Liver (tissue), 9 donors: ENCODE measurements around the gene GPR152. TPM values are rescaled to one million over a fixed set of nuclear protein-coding genes. Genes with fewer than 3 reads are reported as not detected.

ENCODE experiments used
- DNase-seq: peaks from one replicate; pipeline ENCODE4 v3.0.0-alpha.2; 2017; ENCODE audit warnings: low spot score
- H3K27ac ChIP-seq, 2 donors: one replicate each; pipeline ENCODE4 v1.7.0; 2013; ENCODE audit warnings: inconsistent platforms in 2 of 2, low read length in 2 of 2, control low read depth in 1 of 2, low read depth in 1 of 2, mild to moderate bottlenecking in 1 of 2
- H3K27me3 ChIP-seq, 4 donors: one replicate each; pipeline versions ENCODE4 v1.6.1 to v1.7.0; 2013; ENCODE audit warnings: low read length in 3 of 4, inconsistent platforms in 1 of 4, mild to moderate bottlenecking in 1 of 4, moderate library complexity in 1 of 4; ENCODE audit not compliant: control insufficient read depth in 4 of 4, insufficient read depth in 4 of 4
- H3K36me3 ChIP-seq, 4 donors: one replicate each; pipeline versions ENCODE4 v1.6.1 to v1.7.0; 2013; ENCODE audit warnings: low read length in 3 of 4, mild to moderate bottlenecking in 3 of 4, low read depth in 1 of 4, moderate library complexity in 1 of 4; ENCODE audit not compliant: control insufficient read depth in 4 of 4, insufficient read depth in 3 of 4
- H3K4me1 ChIP-seq, 4 donors: one replicate each; pipeline versions ENCODE4 v1.6.1 to v1.7.0; 2013; ENCODE audit warnings: low read length in 3 of 4, mild to moderate bottlenecking in 3 of 4, moderate library complexity in 1 of 4; ENCODE audit not compliant: control insufficient read depth in 4 of 4, insufficient read depth in 4 of 4
- H3K4me3 ChIP-seq, 3 donors: one replicate each; pipeline versions ENCODE4 v1.6.1 to v1.7.0; 2013; ENCODE audit warnings: low read length in 3 of 3, control low read depth in 1 of 3, low read depth in 1 of 3, mild to moderate bottlenecking in 1 of 3
- H3K9ac ChIP-seq, 2 donors: one replicate each; pipeline ENCODE4 v1.7.0; 2013; ENCODE audit warnings: low read length in 2 of 2, mild to moderate bottlenecking in 2 of 2, moderate library complexity in 2 of 2, control low read depth in 1 of 2, low read depth in 1 of 2
- H3K9me3 ChIP-seq, 4 donors: one replicate each; pipeline versions ENCODE4 v1.6.1 to v1.7.0; 2013; ENCODE audit warnings: low read length in 3 of 4; ENCODE audit not compliant: control insufficient read depth in 4 of 4
- EGR1 ChIP-seq, 2 donors: IDR thresholded peaks; 2 replicates each; pipeline ENCODE4 v1.6.1; 2016 to 2018; ENCODE audit warnings: antibody characterized with exemption in 2 of 2, low read depth in 2 of 2
- FOXA1 ChIP-seq: IDR thresholded peaks from 2 replicates; pipeline ENCODE4 v1.6.1; 2016; ENCODE audit warnings: antibody characterized with exemption
- FOXA2 ChIP-seq: IDR thresholded peaks from 2 replicates; pipeline ENCODE4 v1.6.1; 2016; ENCODE audit warnings: antibody characterized with exemption
- GABPA ChIP-seq, 2 donors: IDR thresholded peaks in 1 of 2; conservative IDR thresholded peaks in 1 of 2; 2 replicates each; pipeline ENCODE4 v1.6.1; 2016; ENCODE audit warnings: antibody characterized with exemption in 2 of 2, mild to moderate bottlenecking in 1 of 2, moderate library complexity in 1 of 2
- HNF4G ChIP-seq: IDR thresholded peaks from 2 replicates; pipeline ENCODE4 v1.6.1; 2016; ENCODE audit warnings: antibody characterized with exemption
- JUND ChIP-seq, 2 donors: IDR thresholded peaks; 2 replicates each; pipeline ENCODE4 v1.6.1; 2016; ENCODE audit warnings: antibody characterized with exemption in 2 of 2
- NR2F2 ChIP-seq: IDR thresholded peaks from 2 replicates; pipeline ENCODE4 v1.6.1; 2016; ENCODE audit warnings: antibody characterized with exemption
- RAD21 ChIP-seq, 2 donors: IDR thresholded peaks; 2 replicates each; pipeline ENCODE4 v1.6.1; 2016; ENCODE audit warnings: antibody characterized with exemption in 2 of 2, mild to moderate bottlenecking in 2 of 2
- RXRA ChIP-seq, 2 donors: IDR thresholded peaks; 2 replicates each; pipeline ENCODE4 v1.6.1; 2017 to 2018; ENCODE audit warnings: antibody characterized with exemption in 2 of 2, mild to moderate bottlenecking in 1 of 2
- SP1 ChIP-seq: IDR thresholded peaks from 2 replicates; pipeline ENCODE4 v1.6.1; 2018; ENCODE audit warnings: antibody characterized with exemption, mild to moderate bottlenecking
- TAF1 ChIP-seq: conservative IDR thresholded peaks from 2 replicates; pipeline ENCODE4 v1.6.1; 2016; ENCODE audit warnings: antibody characterized with exemption, mild to moderate bottlenecking
- YY1 ChIP-seq: IDR thresholded peaks from 2 replicates; pipeline ENCODE4 v1.6.1; 2016; ENCODE audit warnings: antibody characterized with exemption, mild to moderate bottlenecking
- WGBS: extraction: QIAGEN DNeasy Blood & Tissue Kit; methylation state at CpG from one replicate; pipeline ENCODE4 v1.1.7; 2013; 5-methylcytosine and 5-hydroxymethylcytosine counted together
- polyA plus RNA-seq, 2 donors: library from polyadenylated mRNA; stranded (reverse) in 1 of 2; unstranded in 1 of 2; fragments of 200-250 nt in 1 of 2; fragments of >200 nt in 1 of 2; fragmentation: Nextera tagmentation in 1 of 2; extraction: Ambion mirVana in 1 of 2; gene quantifications; one replicate each; pipeline versions ENCODE4 v1.2.1 to v1.2.3, GENCODE V29; 2013 to 2015
- total RNA-seq, 2 donors: library from RNA; depleted of rRNA; stranded (reverse); fragments of >200 nt; gene quantifications; one replicate each; pipeline ENCODE4 v1.2.3, GENCODE V29; 2014
- TF ChIP-seq, protein P1 (sequence below): fragments of 150-350 bp; IDR thresholded peaks from 2 replicates; pipeline ENCODE4 v1.5.1; 2017; ENCODE audit warnings: improper control_type of control experiment, low read depth, low read length; ENCODE audit not compliant: missing input control
- TF ChIP-seq, protein P2 (sequence below): IDR thresholded peaks from 2 replicates; pipeline ENCODE4 v1.6.1; 2016; ENCODE audit warnings: antibody characterized with exemption, mild to moderate bottlenecking
- TF ChIP-seq, protein P3 (sequence below): IDR thresholded peaks from 2 replicates; pipeline ENCODE4 v1.6.1; 2016; ENCODE audit warnings: antibody characterized with exemption
- TF ChIP-seq, protein P4 (sequence below): IDR thresholded peaks from 2 replicates; pipeline ENCODE4 v1.6.1; 2016; ENCODE audit warnings: antibody characterized with exemption
- donor health status: healthy.
- donor health status: healthy.
- donor health status: healthy.
- donor health status: healthy.
- donor health status: healthy.

The GPR152 gene
- total and polyA plus RNA-seq, 4 donors, result not detected

DNA sequence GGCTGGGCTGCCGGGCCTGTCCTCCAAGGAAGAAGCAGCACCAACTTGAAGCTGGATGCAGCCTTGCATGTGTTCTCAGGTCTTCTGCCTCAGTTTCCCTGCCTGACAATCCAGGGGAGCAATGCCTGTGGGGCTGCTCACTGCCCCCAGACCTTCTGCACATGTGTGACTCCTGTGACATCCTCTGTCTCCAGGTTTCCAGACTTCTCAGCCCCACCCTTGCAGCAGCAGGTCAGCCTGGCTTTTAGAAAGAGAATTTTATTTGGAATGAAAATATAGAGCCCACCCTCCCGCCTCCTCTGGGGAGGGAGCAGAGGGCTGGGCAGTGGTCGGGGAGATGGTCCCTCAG, 14.7 kb downstream of the GPR152 start:
- DNase-seq, result no peak
- H3K9me3 ChIP-seq, result no peaks in the 10 kb centered on the region
- H3K9ac ChIP-seq, result no peak overlapping the region
- TF ChIP-seq EGR1 (IDR thresholded peaks at IDR 0.05; ENCODE audit: low read depth in 2 of 2) (no peak), HNF4G (no peak), RAD21 (IDR thresholded peaks at IDR 0.05) (no peak)
- TF ChIP-seq, protein P1, sequence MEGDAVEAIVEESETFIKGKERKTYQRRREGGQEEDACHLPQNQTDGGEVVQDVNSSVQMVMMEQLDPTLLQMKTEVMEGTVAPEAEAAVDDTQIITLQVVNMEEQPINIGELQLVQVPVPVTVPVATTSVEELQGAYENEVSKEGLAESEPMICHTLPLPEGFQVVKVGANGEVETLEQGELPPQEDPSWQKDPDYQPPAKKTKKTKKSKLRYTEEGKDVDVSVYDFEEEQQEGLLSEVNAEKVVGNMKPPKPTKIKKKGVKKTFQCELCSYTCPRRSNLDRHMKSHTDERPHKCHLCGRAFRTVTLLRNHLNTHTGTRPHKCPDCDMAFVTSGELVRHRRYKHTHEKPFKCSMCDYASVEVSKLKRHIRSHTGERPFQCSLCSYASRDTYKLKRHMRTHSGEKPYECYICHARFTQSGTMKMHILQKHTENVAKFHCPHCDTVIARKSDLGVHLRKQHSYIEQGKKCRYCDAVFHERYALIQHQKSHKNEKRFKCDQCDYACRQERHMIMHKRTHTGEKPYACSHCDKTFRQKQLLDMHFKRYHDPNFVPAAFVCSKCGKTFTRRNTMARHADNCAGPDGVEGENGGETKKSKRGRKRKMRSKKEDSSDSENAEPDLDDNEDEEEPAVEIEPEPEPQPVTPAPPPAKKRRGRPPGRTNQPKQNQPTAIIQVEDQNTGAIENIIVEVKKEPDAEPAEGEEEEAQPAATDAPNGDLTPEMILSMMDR, result no peak
- peak overlapping the region in 1 of 3 donors; percentile 17 for H3K4me3 ChIP-seq
- H3K27me3 ChIP-seq, result no peaks in the 10 kb centered on the region
- H3K27ac ChIP-seq, result peak overlapping the region in 1 of 2 donors; percentile 59
- peaks cover 4 to 18% (median 10%) of the 10 kb centered on the region in 4 donors for H3K4me1 ChIP-seq
- 77% methylated on average over 3 of the region's 3 CpGs for WGBS
- H3K36me3 ChIP-seq, result peaks cover 2 to 35% (median 8%) of the 10 kb centered on the region in 4 donors

DNA sequence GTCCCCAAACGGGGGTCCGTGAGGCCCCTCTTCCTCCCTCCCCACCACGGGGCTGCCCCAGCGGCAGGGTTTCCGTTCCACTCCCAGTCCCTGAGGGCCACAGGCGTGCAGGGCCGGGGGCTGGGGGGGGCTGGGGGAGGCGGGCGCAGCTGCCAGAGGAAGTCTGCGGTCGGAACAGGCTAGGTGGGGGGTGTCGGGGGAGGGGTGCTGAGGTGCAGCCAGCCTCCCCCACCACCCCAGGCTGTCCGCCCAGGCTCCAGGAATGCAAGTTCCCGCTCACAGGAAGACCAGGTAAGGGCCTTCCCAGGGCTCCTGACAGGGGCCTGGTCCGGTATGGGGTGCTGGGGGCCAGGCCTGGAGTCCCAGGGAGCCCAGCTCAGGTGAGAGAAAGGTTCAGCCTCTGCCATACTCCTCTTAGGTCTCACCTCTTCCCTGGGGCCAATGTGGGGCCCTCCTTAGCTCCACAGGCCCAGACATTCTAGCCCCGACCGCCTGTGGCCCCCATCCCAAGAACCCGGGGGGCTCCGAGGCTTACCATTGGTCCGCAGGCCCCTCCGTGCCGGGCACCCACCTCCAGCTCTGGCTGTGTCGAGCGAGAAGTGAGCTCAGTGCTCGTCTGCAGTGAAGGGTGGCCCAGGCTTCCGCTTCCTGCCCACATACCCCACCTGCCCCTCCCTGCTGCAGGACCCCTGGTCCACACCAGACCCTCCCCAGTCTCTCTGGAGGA, 15.3 kb downstream of the GPR152 start, which contains the start of gene PTPRCAP:
Gene PTPRCAP (minus strand): TSS at position 601 of the 727 bp plus-strand sequence. CDS start 63 bp downstream, at position 538.
- peak within 1 kb of the TSS in 2 of 3 donors; percentile 7 to 17 for H3K4me3 ChIP-seq
- TF ChIP-seq FOXA2 (no peak), TAF1 (no peak), EGR1 (IDR thresholded peaks at IDR 0.05; ENCODE audit: low read depth in 2 of 2) (no peak), RXRA (IDR thresholded peaks at IDR 0.05) (no peak), NR2F2 (no peak)
- TF ChIP-seq, protein P2, sequence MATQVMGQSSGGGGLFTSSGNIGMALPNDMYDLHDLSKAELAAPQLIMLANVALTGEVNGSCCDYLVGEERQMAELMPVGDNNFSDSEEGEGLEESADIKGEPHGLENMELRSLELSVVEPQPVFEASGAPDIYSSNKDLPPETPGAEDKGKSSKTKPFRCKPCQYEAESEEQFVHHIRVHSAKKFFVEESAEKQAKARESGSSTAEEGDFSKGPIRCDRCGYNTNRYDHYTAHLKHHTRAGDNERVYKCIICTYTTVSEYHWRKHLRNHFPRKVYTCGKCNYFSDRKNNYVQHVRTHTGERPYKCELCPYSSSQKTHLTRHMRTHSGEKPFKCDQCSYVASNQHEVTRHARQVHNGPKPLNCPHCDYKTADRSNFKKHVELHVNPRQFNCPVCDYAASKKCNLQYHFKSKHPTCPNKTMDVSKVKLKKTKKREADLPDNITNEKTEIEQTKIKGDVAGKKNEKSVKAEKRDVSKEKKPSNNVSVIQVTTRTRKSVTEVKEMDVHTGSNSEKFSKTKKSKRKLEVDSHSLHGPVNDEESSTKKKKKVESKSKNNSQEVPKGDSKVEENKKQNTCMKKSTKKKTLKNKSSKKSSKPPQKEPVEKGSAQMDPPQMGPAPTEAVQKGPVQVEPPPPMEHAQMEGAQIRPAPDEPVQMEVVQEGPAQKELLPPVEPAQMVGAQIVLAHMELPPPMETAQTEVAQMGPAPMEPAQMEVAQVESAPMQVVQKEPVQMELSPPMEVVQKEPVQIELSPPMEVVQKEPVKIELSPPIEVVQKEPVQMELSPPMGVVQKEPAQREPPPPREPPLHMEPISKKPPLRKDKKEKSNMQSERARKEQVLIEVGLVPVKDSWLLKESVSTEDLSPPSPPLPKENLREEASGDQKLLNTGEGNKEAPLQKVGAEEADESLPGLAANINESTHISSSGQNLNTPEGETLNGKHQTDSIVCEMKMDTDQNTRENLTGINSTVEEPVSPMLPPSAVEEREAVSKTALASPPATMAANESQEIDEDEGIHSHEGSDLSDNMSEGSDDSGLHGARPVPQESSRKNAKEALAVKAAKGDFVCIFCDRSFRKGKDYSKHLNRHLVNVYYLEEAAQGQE, result no peak
- TF ChIP-seq, protein P3, sequence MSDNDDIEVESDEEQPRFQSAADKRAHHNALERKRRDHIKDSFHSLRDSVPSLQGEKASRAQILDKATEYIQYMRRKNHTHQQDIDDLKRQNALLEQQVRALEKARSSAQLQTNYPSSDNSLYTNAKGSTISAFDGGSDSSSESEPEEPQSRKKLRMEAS, result no peak
- WGBS, result 74% methylated on average over 26 of the region's 26 CpGs
- peaks cover 0 to 13% (median 5%) of the 10 kb centered on the region in 4 donors for H3K4me1 ChIP-seq
- peaks cover 3 to 40% (median 8%) of the 10 kb centered on the region in 4 donors for H3K36me3 ChIP-seq
- H3K9ac ChIP-seq, result peak within 1 kb of the TSS in 1 of 2 donors; percentile 53
- H3K27ac ChIP-seq, result peak within 1 kb of the TSS in 1 of 2 donors; percentile 59
- DNase-seq, result no peak
- no peaks in the 10 kb centered on the region for H3K27me3 ChIP-seq
- H3K9me3 ChIP-seq, result no peaks in the 10 kb centered on the region

DNA sequence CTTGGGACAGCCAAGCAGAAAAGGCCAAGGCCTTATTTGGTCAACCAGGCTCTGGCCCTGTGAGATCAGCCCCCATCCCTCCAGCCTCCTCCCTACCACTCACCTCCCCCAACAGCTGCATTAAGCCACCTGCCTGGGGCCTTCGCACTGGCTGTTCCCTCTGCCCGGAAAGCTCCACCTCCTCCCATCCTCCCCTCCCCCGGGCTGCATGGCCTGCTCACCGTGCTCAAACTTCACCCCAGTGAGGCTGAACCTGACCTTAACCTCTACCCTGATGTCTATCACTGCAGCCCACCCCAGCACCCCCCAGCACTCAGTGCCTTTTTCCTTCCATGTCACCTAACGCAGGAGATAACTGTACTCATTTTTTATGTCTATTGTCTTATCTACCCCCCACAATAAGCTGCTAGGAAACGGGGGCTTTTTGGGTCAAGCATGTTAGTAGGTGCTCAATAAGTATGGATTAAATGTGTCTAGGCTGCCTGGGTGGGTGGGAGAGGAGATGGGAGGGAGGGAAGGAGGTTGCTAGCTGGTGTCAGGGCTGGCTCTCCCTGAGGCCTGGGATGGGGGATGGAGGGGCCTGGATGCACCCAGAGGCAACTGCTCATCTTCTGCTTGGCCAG, 16.0 kb downstream of the GPR152 start:
- Histone ChIP-seq H3K9ac (peak overlapping the region in 1 of 2 donors; percentile 53), H3K27ac (peak overlapping the region in 1 of 2 donors; percentile 31), H3K36me3 (peaks cover 3 to 47% (median 8%) of the 10 kb centered on the region in 4 donors), H3K4me3 (peak overlapping the region in 1 of 3 donors; percentile 7), H3K27me3 (no peaks in the 10 kb centered on the region), H3K9me3 (no peaks in the 10 kb centered on the region), H3K4me1 (peaks cover 0 to 12% (median 3%) of the 10 kb centered on the region in 4 donors)
- 57% methylated on average over 6 of the region's 6 CpGs for WGBS
- no peak for DNase-seq
- TF ChIP-seq FOXA2, result no peak
- no peak for TF ChIP-seq RXRA (IDR thresholded peaks at IDR 0.05)
- no peak for TF ChIP-seq FOXA1
- TF ChIP-seq JUND (IDR thresholded peaks at IDR 0.05), result no peak
- TF ChIP-seq, protein P3, result no peak
- no peak for TF ChIP-seq EGR1 (IDR thresholded peaks at IDR 0.05; ENCODE audit: low read depth in 2 of 2)
- TF ChIP-seq HNF4G, result no peak
- TF ChIP-seq GABPA (IDR thresholded peaks at IDR 0.05 in 1 of 2, conservative IDR thresholded peaks at IDR 0.05 in 1 of 2), result no peak
- TF ChIP-seq, protein P4, sequence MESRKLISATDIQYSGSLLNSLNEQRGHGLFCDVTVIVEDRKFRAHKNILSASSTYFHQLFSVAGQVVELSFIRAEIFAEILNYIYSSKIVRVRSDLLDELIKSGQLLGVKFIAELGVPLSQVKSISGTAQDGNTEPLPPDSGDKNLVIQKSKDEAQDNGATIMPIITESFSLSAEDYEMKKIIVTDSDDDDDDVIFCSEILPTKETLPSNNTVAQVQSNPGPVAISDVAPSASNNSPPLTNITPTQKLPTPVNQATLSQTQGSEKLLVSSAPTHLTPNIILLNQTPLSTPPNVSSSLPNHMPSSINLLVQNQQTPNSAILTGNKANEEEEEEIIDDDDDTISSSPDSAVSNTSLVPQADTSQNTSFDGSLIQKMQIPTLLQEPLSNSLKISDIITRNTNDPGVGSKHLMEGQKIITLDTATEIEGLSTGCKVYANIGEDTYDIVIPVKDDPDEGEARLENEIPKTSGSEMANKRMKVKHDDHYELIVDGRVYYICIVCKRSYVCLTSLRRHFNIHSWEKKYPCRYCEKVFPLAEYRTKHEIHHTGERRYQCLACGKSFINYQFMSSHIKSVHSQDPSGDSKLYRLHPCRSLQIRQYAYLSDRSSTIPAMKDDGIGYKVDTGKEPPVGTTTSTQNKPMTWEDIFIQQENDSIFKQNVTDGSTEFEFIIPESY, result no peak
- TF ChIP-seq SP1, result no peak
- TF ChIP-seq YY1, result no peak
- no peak for TF ChIP-seq NR2F2
